ENCODE measurements around the gene SEC24D. TPM values are rescaled to one million over a fixed set of nuclear protein-coding genes. Genes with fewer than 3 reads are reported as not detected.

SEC24D gene
- total RNA-seq, 6 experiments from 2014 or later = 164 to 198 (median 183) TPM

DNA sequence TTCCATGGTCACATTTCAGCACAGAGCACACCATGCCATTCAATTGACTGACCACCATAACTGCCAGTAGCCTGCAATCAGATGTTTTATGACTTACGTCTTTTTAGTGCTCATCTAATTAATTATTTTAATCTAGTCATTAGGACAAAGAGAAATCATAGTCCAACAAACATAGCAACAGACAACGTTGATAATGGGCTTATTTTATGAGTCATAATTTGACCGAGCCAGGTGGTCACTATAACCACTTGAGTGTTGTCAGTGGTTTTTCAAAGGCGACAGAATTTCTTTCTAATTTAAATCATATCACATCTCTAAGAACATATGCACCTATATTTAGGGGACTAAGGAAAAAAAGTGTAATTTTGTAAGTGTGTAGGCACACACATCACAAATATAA, 1.9 kb downstream of the SEC24D start:
- H3K27ac Mint-ChIP-seq = peak overlapping the region; percentile 99
- no peaks in the 10 kb centered on the region for H3K9me3 Mint-ChIP-seq
- H3K4me1 Mint-ChIP-seq (ENCODE audit: low read depth) = peaks cover 57% of the 10 kb centered on the region
- peak; percentile 49 for DNase-seq
- H3K36me3 Mint-ChIP-seq (ENCODE audit: low read depth) = peaks cover 57% of the 10 kb centered on the region
- H3K4me3 Mint-ChIP-seq = peak overlapping the region; percentile 98
- TF ChIP-seq, protein P1, sequence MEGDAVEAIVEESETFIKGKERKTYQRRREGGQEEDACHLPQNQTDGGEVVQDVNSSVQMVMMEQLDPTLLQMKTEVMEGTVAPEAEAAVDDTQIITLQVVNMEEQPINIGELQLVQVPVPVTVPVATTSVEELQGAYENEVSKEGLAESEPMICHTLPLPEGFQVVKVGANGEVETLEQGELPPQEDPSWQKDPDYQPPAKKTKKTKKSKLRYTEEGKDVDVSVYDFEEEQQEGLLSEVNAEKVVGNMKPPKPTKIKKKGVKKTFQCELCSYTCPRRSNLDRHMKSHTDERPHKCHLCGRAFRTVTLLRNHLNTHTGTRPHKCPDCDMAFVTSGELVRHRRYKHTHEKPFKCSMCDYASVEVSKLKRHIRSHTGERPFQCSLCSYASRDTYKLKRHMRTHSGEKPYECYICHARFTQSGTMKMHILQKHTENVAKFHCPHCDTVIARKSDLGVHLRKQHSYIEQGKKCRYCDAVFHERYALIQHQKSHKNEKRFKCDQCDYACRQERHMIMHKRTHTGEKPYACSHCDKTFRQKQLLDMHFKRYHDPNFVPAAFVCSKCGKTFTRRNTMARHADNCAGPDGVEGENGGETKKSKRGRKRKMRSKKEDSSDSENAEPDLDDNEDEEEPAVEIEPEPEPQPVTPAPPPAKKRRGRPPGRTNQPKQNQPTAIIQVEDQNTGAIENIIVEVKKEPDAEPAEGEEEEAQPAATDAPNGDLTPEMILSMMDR (IDR thresholded peaks at IDR 0.05) = no peak
- peaks cover 10% of the 10 kb centered on the region for H3K27me3 Mint-ChIP-seq (ENCODE audit: insufficient read depth)

DNA sequence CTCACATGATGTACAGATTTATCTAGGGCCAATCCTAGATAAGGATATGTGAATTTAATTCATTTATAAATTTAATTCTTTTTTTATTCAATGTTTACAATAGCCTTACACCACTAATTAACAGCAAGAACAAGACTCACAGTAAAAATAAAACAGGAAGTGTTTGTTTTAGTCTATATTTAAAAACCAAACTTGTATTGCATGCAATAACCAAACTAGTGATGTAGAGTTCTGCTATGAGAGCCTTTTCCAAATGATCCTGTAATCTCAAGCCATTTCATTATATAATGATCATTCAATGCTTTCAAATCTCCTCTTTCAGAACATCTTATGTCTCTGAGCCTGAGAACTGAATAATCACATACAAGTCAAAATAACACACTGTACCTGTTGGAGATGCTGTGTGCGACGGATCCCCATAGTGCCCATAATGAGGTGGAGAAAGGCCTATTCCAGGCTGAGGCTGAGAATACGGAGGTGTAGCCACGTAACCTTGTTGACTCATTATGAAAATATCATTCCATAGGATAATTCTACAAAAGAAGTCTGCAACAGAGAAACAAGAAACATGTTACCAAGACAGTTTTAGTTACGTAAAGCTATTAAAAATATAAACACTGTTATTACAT, 2.6 kb downstream of the SEC24D start:
- no peak for DNase-seq
- peaks cover 64% of the 10 kb centered on the region for H3K4me1 Mint-ChIP-seq (ENCODE audit: low read depth)
- peaks cover 10% of the 10 kb centered on the region for H3K27me3 Mint-ChIP-seq (ENCODE audit: insufficient read depth)
- H3K36me3 Mint-ChIP-seq (ENCODE audit: low read depth) = peaks cover 65% of the 10 kb centered on the region
- TF ChIP-seq, protein P1 (IDR thresholded peaks at IDR 0.05) = no peak
- H3K4me3 Mint-ChIP-seq = peak overlapping the region; percentile 98
- peak overlapping the region; percentile 99 for H3K27ac Mint-ChIP-seq
- no peaks in the 10 kb centered on the region for H3K9me3 Mint-ChIP-seq

DNA sequence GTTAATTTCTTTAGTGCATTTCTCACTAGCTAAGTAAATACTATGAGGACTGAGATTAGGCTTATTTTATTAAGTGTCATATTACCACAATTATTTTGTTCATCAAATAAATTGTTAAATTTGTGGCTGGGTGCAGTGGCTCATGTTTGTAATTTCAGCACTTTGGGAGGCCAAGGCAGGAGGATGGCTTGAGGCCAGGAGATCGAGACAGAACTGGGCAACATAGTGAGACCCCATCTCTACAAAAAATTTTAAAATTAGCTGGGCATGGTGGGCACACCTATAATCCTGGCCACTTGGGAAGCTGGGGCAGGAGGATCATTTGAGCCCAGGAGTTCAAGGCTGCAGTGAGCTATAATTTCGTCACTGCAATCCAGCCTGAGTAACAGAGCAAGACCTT, 6.8 kb downstream of the SEC24D start:
- H3K4me3 Mint-ChIP-seq = peak overlapping the region; percentile 24
- H3K9me3 Mint-ChIP-seq = no peaks in the 10 kb centered on the region
- no peaks in the 10 kb centered on the region; the same call in 1 of the 2 replicates for H3K27me3 Mint-ChIP-seq (ENCODE audit: insufficient read depth)
- TF ChIP-seq, protein P1 (IDR thresholded peaks at IDR 0.05) = no peak
- peaks cover 78% of the 10 kb centered on the region for H3K36me3 Mint-ChIP-seq (ENCODE audit: low read depth)
- DNase-seq = no peak
- peaks cover 94% of the 10 kb centered on the region for H3K4me1 Mint-ChIP-seq (ENCODE audit: low read depth)
- H3K27ac Mint-ChIP-seq = peak overlapping the region; percentile 64

GRCh38 chr4:118826723-118827444, 9.0 kb downstream of the SEC24D start:
- peaks cover 2% of the 10 kb centered on the region; the same call in 1 of the 2 replicates for H3K27me3 Mint-ChIP-seq (ENCODE audit: insufficient read depth)
- H3K27ac Mint-ChIP-seq = peak overlapping the region; percentile 69
- DNase-seq = no peak
- no peaks in the 10 kb centered on the region for H3K9me3 Mint-ChIP-seq
- H3K4me1 Mint-ChIP-seq (ENCODE audit: low read depth) = peaks cover 94% of the 10 kb centered on the region
- peaks cover 66% of the 10 kb centered on the region for H3K36me3 Mint-ChIP-seq (ENCODE audit: low read depth)
- TF ChIP-seq, protein P1 (IDR thresholded peaks at IDR 0.05) = no peak
- H3K4me3 Mint-ChIP-seq = peak overlapping the region; percentile 79

DNA sequence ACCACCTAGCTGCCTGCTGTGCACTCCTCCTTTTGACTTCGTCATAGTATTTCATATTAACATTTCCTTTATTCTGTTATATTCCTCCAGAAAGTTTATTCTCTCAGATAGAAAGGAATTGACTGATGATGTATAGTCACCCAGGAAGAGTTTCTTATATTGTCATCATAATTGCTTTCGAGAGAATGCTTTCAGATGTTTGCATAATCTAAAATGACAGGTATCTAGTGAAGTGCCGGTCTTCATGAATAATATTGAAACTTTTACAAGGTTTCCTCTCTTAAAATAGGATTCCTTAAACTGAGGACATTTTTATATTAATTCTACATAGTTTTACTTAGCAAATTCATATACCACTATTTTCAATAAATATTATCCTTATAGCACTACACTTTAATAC, 10.1 kb downstream of the SEC24D start:
- H3K4me3 Mint-ChIP-seq = peak overlapping the region; percentile 79; the same call in 1 of the 2 replicates
- peaks cover 61% of the 10 kb centered on the region for H3K36me3 Mint-ChIP-seq (ENCODE audit: low read depth)
- H3K9me3 Mint-ChIP-seq = no peaks in the 10 kb centered on the region
- DNase-seq = no peak
- peaks cover 2% of the 10 kb centered on the region for H3K27me3 Mint-ChIP-seq (ENCODE audit: insufficient read depth)
- H3K27ac Mint-ChIP-seq = peak overlapping the region; percentile 30
- H3K4me1 Mint-ChIP-seq (ENCODE audit: low read depth) = peaks cover 93% of the 10 kb centered on the region
- TF ChIP-seq, protein P1 (IDR thresholded peaks at IDR 0.05) = no peak
